ENCODE measurements around the gene PRKCA.

GRCh38 chr17:66309793-66310192 lies 7.4 kb downstream of the PRKCA start:
- TF ChIP-seq REST (IDR thresholded peaks at IDR 0.05; ENCODE audit: insufficient read depth in 1 of 2, low read depth in 2 of 2, low read length in 2 of 2) (no peak), POLR2AphosphoS5 (IDR thresholded peaks at IDR 0.05; ENCODE audit: low read depth, low read length) (no peak), SIN3A (IDR thresholded peaks at IDR 0.05; ENCODE audit: borderline replicate concordance, insufficient read depth, low read length) (no peak)
